ENCODE results near the gene ANKFY1.

ANKFY1 gene

DNA sequence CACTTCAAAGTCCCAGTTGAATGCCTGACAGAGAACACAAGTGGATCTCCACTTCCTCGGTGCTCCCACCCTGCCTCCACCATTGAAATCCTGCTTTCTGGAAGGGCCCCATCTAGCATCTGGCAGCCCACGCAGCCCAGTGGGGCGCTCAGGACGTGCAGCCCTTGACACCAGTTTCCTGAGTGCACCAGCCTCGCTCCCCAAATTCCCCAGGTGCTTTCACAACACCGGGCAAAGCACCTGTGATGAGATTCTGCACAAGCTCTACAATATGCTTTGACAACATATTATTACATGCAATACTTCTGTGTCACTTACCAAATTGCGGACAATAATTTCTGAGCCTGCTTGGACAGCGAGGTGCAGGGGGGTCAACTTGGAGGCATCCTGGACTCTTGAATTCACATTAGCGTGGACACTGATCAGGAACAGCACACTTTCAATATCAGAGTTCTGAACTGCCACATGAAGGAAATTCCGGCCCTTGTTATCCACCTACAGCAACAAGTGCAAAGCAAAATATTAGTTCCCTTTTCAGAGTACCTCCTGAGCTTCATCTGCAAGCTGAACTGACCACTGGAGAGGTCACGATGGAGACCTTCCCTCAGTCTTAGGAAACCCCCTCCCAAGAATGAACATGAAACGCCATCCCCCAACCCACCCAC, 86.8 kb downstream of the ANKFY1 start:
- DNase-seq, result no peak

DNA sequence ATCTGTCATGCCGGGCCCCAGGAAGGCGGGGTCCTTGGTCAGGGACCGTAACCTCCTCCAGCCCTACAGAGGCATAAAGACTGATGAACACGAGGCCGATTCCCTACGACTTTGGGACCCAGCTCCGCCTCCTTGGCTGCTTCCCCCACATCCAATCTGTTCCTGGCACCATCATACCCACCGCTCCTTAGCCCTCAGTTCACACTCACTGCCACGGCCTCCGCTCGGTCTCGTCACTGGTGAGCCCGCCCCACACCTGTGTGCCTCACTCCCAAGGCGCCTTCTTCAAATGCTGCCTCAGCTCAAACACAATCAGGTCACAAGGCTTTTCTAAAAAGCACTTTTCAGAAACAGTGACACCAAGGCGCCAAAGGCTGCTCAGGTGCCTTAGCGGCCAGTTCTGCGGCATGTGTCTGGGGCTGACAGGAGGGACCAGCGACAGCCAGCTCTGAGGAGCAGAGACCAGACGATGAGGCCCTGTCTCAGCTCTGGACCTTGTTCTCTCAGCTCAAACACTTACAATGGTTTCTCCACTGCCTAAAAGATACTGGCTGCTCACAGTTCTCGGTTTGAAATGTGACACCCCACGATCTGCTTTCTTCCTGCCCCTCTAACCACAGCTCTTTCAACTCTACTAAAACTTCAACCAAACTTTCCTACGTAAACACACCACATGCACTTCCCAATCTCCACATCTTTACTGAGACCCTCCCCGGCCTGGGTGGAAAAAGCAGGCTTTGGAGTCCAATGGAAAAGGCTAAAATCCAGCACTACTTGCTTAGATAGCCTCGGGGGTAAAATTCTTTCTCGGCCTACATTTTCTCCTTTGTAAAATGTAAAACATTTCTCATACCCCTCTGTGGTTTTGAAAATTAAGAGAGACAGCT, 87.6 kb downstream of the ANKFY1 start:
- DNase-seq, result no peak

DNA sequence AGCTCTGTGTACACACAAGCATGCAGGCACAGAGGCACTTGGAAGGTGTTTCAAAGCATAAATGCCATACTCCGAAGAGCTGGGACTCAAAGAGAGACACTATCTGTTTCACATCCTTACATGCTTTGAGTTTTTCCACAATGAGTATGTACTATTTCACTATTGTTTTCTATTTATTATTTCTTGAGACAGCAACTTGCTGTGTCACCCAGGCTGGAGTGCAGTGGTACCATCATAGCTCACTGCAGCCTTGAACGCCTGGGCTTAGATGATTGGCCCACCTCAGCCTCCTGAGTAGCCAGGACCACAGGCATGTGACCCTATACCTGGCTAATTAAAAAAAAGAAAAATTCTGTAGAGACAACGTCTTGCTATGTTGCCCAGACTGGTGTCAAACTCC, 89.2 kb downstream of the ANKFY1 start:
- no peak for DNase-seq

DNA sequence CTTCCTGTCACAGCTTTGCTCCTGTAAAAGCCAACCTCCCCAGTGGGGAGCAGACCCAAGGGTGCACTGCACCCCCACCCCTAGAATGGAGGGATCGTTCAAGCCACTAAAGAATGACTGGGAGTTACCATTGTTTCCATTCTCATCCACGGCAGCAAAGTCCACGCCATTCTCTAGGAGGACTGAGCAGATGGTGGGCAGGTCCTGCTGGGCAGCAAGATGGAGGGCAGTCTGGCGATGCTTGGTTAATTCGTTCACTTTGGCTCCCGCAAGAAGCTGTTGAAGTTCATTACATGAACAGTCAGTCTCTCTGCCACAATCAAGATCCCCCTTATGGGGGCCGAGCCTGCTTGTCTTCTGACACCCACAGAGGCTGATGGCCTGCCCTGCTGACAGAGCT, 90.0 kb downstream of the ANKFY1 start:
- no peak for DNase-seq

GRCh38 chr17:4172356-4172755, 91.4 kb downstream of the ANKFY1 start:
- no peak for DNase-seq

DNA sequence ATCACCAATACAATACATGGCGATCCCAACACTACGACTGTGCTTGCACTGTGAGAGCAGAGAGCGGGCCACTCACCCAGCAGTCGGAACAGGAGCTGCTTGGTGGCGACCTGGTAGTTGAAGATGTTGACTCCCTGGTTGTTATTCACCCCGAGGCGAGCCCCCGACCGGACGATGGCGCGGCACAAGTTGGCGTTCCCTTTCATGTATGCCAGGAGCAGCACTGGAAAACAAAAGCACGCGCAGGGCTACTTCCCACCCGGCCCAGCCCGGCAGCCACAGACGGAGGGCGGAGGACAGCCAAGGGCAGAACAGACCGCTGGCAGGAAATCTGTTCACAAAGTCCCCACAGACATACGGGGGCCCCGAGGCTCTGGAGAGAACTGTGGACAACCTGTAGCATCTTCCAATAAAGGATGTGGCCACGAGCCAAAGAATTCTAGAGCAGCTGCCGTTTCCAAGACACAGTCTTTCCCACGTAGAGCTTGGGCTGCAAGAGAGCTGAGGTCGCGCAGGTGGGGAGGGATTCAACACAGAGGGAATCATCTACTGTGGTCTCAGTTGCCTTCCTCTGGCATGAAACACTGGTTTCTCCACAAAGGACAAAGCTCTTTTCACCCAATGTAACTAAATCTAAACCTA, 93.0 kb downstream of the ANKFY1 start:
- no peak for DNase-seq

DNA sequence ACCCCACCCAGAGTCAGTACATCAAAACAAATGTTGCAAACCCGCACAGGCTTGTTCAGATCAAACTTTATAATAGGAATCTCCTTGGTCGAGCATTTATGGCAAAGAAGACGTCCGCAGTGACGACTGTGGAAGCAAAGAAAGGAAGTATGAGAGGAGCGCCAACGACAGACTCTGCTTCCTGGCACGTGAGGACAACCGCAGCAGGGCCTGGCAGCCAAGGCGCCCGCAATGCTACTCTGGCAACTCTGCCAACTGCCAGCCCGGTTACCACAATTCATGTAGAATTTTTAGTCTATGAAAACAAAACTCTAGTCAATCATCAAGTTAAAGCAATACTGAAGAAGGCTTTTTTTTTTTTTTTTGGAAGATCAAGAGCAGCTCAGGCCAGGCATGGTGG, 96.0 kb downstream of the ANKFY1 start:
- no peak for DNase-seq

DNA sequence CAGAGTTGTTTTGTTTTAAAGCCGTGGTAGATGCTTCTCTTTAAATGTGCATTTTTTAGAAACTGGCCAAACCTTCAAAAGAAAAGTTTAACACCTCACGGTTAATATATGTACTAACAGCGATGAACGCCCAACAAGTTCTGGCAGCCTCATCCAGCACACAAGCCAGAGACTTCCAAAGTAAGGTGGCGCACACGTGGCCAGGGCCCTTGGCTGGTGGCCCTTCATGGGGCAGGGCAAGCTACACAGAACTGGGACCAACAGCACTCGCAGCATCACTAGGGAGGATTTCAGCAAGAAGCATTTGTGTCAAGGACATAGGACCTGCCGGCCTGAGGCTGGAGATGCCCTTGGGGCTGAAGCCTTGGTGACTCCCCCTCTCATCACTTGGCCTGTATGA, 97.4 kb downstream of the ANKFY1 start:
- DNase-seq, result no peak

GRCh38 chr17:4165301-4166010, 98.3 kb downstream of the ANKFY1 start:
- DNase-seq, result no peak

DNA sequence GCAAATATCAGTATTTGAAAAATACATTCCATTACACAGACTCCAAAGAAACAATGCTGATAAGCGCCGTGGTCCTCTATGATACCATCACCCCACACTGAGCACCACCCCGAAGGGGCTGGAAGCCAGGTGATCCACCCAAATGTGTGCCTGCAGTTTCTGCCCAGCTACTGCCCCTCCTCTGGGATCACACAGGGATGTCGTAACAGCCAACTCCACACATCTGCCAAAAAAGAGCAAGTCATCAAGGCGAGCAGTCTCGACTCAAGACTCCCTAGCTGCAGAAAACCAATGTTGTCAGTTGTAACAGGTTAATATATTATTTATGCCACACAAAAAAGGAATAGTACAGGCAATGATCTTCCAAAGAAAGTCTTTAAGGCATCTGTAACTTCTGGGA, 99.8 kb downstream of the ANKFY1 start:
- DNase-seq, result no peak

DNA sequence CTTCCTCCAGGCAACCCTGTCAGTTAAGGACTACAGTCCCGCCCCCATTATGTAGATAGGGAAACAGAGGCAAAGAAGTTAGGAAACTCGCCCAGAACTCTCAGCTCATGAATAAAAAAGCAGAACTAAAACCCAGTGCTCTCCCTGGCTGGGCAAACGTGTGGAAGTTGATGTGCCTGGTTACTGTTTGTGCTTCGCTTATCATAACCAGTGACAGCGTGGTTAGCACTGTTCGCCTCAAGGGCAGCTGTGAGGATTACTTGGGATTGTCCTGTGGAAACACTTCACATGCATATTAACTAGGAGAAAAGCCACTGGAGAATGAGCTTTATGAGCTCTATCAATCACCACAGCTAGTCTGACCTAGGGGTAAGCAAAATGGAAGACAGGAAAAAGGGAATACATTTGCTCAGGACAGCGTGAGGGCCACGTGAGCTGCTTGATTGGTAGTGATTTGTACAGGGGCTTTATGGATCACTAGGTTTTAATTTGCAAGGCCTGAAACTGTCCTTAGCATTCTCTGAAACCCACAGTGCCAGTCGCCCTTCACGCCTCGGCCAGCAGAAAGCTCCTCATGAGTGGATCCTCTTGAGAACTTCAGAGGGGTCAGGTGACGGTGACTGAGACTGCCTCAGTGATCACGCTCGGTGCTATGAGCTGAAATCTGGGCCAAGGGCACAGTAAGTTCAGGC, 100.9 kb downstream of the ANKFY1 start:
- no peak for DNase-seq

DNA sequence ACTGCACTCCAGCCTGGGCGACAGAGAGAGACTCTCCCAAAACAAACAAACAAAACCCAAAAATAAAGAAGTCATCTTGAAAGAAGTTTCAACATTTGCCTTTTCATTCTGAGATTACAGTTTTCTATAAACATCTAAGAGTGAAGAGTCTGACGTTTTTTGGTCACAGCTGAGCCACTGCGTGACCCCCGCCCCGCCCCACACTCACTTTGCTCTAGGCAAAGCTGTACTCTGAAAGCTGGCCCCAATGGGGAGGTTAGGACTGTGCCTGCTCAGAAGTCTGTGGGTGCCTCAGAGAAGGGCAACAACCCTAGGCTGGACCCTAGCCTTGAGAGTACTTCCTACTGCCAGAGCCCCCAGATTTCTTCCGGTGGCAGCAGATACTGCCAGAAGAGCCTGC, 101.5 kb downstream of the ANKFY1 start:
- DNase-seq, result no peak

DNA sequence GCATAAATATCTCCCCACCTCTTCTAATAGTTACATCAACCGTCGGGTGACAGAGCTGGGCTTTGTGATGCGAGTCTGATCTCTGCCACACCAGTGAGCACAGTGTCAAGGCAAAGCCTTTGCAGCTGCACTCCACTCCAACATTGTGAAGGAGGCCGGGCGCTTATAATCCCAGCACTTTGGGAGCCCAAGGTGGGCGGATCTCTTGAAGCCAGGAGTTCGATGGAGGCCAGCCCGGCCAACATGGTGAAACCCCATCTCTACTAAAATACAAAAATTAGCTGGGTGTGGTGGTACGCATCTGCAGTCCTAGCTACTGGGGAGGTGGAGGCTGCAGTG, 101.8 kb downstream of the ANKFY1 start:
- no peak for DNase-seq

GRCh38 chr17:4161192-4161966, 102.4 kb downstream of the ANKFY1 start:
- DNase-seq, result no peak

GRCh38 chr17:4160294-4160859, 103.4 kb downstream of the ANKFY1 start:
- no peak for DNase-seq

- no peak for DNase-seq
These were observed 104.0 kb downstream of the ANKFY1 start for GRCh38 chr17:4159761-4160160.

- no peak for DNase-seq
These were observed 106.0 kb downstream of the ANKFY1 start for GRCh38 chr17:4157618-4158333.

DNA sequence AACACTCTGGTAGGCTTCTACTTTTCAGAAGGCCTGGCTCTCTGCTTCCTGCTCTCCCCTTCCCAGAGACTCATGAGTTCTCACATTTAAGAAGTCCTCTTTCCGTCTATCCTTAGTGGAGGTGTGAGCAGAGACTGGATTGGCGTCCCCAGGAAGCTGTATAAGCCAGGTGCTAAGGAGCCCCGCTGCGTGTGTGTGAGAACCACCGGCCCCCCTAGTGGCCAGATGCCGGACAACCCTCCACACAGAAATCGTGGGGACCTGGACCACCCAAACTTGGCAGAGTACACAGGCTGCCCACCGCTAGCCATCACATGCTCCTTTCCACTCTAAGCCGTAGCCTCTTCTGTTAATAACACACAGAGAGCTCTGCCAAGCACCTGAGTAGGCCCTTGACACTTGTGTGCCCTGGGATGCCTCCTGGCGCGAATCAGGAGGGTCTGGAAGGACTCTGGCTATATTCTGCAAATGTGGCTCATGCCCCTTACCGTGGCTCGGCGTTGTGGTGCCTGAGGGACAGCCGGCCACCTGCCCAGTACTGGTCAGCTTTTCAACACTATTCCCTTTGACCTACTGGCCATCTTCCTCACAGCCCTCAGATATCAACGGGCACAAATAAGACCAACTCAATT, 106.9 kb downstream of the ANKFY1 start:
- no peak for DNase-seq

GRCh38 chr17:4155980-4156620, 107.7 kb downstream of the ANKFY1 start:
- DNase-seq, result no peak

DNA sequence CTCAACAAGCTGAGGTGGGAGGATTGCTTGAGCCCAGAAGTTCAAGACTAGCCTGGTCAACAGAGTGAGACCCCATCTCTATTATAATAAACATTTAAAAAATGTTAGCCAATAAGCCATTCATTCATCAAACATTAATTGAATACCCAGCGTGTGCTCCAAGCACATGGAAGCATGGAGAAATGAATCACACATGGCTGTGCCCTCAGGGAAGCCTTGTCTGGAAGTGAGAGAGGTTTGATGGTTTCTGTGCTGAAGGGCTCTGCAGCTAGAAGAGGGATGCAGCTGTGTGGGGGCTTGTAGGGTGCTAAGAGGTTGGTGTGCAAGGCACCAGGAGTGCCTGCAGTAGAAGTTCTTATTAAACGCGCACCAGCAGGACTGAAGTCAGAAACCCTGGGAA, 109.6 kb downstream of the ANKFY1 start:
- no peak for DNase-seq

Data from cortex of kidney (tissue), 1 donor.